ENCODE data around the gene HPSE2. TPM values are rescaled to one million over a fixed set of nuclear protein-coding genes. Genes with fewer than 3 reads are reported as not detected.

Gene HPSE2
- total RNA-seq, 1 donor from 2014 or later = under 0.01 TPM

DNA sequence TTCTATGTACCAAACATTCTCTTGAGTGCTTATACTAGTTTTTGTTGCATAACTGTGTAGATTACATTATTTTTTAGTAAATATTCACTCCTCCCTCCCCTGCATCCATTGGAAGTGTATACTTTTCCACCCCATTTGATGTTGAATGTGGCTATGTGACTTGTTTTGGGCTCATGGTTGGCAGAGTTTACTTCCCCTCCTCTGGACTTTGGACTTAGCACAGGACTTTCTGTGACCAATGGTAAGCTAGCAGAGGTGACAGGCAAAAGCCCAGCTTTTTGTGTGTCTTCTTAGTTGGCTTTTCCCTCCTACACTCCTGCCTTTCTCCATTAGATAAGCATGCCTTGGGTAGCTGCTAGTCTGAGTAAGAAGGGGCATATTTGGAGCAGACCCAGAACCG, 353.9 kb downstream of the HPSE2 start:
- Histone ChIP-seq H3K27ac (ENCODE audit: low read depth, low read length) (no peak overlapping the region), H3K9ac (ENCODE audit: low read depth in 1 of 3, low read length in 3 of 3) (no peak overlapping the region), H3K4me3 (ENCODE audit: low read length in 3 of 3) (no peak overlapping the region), H3K27me3 (ENCODE audit: control insufficient read depth in 3 of 3, insufficient read depth in 3 of 3, low read length in 3 of 3) (no peaks in the 10 kb centered on the region), H3K36me3 (ENCODE audit: control insufficient read depth in 3 of 3, insufficient read depth in 3 of 3, low read length in 3 of 3) (no peaks in the 10 kb centered on the region), H3K9me3 (ENCODE audit: control insufficient read depth in 3 of 3, low read length in 3 of 3) (no peaks in the 10 kb centered on the region), H3K4me1 (ENCODE audit: control insufficient read depth in 3 of 3, insufficient read depth in 3 of 3, low read length in 3 of 3) (no peaks in the 10 kb centered on the region)

DNA sequence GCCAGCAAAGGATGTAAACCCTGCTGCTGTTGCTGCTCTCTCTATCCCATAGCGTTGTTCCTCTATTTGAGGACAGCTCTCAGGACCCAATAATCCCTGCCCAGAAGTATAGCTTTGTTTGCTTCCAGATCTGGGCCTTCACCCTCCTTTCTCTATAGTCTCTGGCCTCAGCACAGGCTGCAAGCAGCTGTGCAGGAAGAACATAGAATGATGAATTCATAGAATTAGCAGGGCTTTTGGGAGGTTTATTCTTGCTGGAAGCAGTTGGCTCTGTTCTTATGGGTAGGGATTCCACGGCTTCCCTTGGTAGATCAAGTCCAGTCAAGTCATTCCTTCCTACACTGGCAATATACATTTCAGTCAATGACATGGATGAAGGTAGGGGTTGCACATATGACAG, 354.7 kb downstream of the HPSE2 start:
- Histone ChIP-seq H3K9ac (ENCODE audit: low read depth in 1 of 3, low read length in 3 of 3) (no peak overlapping the region), H3K27ac (ENCODE audit: low read depth, low read length) (no peak overlapping the region), H3K4me1 (ENCODE audit: control insufficient read depth in 3 of 3, insufficient read depth in 3 of 3, low read length in 3 of 3) (no peaks in the 10 kb centered on the region), H3K4me3 (ENCODE audit: low read length in 3 of 3) (no peak overlapping the region), H3K9me3 (ENCODE audit: control insufficient read depth in 3 of 3, low read length in 3 of 3) (no peaks in the 10 kb centered on the region), H3K27me3 (ENCODE audit: control insufficient read depth in 3 of 3, insufficient read depth in 3 of 3, low read length in 3 of 3) (no peaks in the 10 kb centered on the region), H3K36me3 (ENCODE audit: control insufficient read depth in 3 of 3, insufficient read depth in 3 of 3, low read length in 3 of 3) (no peaks in the 10 kb centered on the region)

GRCh38 chr10:98878921-98879320, 356.7 kb downstream of the HPSE2 start:
- Histone ChIP-seq H3K9ac (ENCODE audit: low read depth in 1 of 3, low read length in 3 of 3) (no peak overlapping the region), H3K4me3 (ENCODE audit: low read length in 3 of 3) (no peak overlapping the region), H3K27ac (ENCODE audit: low read depth, low read length) (no peak overlapping the region), H3K9me3 (ENCODE audit: control insufficient read depth in 3 of 3, low read length in 3 of 3) (no peaks in the 10 kb centered on the region), H3K27me3 (ENCODE audit: control insufficient read depth in 3 of 3, insufficient read depth in 3 of 3, low read length in 3 of 3) (no peaks in the 10 kb centered on the region), H3K36me3 (ENCODE audit: control insufficient read depth in 3 of 3, insufficient read depth in 3 of 3, low read length in 3 of 3) (no peaks in the 10 kb centered on the region), H3K4me1 (ENCODE audit: control insufficient read depth in 3 of 3, insufficient read depth in 3 of 3, low read length in 3 of 3) (no peaks in the 10 kb centered on the region)

- Histone ChIP-seq H3K4me1 (ENCODE audit: control insufficient read depth in 3 of 3, insufficient read depth in 3 of 3, low read length in 3 of 3) (no peaks in the 10 kb centered on the region), H3K9ac (ENCODE audit: low read depth in 1 of 3, low read length in 3 of 3) (no peak overlapping the region), H3K9me3 (ENCODE audit: control insufficient read depth in 3 of 3, low read length in 3 of 3) (no peaks in the 10 kb centered on the region), H3K27ac (ENCODE audit: low read depth, low read length) (no peak overlapping the region), H3K4me3 (ENCODE audit: low read length in 3 of 3) (no peak overlapping the region), H3K36me3 (ENCODE audit: control insufficient read depth in 3 of 3, insufficient read depth in 3 of 3, low read length in 3 of 3) (no peaks in the 10 kb centered on the region), H3K27me3 (ENCODE audit: control insufficient read depth in 3 of 3, insufficient read depth in 3 of 3, low read length in 3 of 3) (no peaks in the 10 kb centered on the region)
Measured at GRCh38 chr10:98878418-98878817, 357.2 kb downstream of the HPSE2 start.

GRCh38 chr10:98861962-98862361, 373.7 kb downstream of the HPSE2 start:
- H3K27ac ChIP-seq (ENCODE audit: low read depth, low read length) = no peak overlapping the region
- H3K36me3 ChIP-seq (ENCODE audit: control insufficient read depth in 3 of 3, insufficient read depth in 3 of 3, low read length in 3 of 3) = no peaks in the 10 kb centered on the region
- H3K27me3 ChIP-seq (ENCODE audit: control insufficient read depth in 3 of 3, insufficient read depth in 3 of 3, low read length in 3 of 3) = no peaks in the 10 kb centered on the region
- no peaks in the 10 kb centered on the region for H3K9me3 ChIP-seq (ENCODE audit: control insufficient read depth in 3 of 3, low read length in 3 of 3)
- no peak overlapping the region for H3K4me3 ChIP-seq (ENCODE audit: low read length in 3 of 3)
- H3K4me1 ChIP-seq (ENCODE audit: control insufficient read depth in 3 of 3, insufficient read depth in 3 of 3, low read length in 3 of 3) = no peaks in the 10 kb centered on the region
- H3K9ac ChIP-seq (ENCODE audit: low read depth in 1 of 3, low read length in 3 of 3) = no peak overlapping the region

DNA sequence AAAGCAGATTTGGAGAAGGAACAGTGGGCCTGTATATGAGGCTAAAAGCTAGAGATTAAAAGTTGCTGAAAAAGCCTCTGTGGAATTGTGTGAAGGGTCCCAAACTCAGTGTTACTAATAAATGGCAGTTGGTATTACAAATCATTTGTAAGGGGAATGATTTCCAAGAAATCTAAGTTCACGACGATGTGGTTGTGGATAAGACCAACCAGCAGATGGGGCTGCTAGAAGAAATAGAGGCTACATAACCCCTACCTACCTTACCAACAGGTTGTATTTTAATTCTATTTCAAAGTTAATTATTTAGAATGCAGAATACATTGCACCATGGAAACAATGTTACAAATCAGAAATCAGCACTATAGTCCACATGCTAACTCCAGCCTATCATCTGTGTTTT, 377.1 kb downstream of the HPSE2 start:
- Histone ChIP-seq H3K27ac (ENCODE audit: low read depth, low read length) (no peak overlapping the region), H3K36me3 (ENCODE audit: control insufficient read depth in 3 of 3, insufficient read depth in 3 of 3, low read length in 3 of 3) (no peaks in the 10 kb centered on the region), H3K4me1 (ENCODE audit: control insufficient read depth in 3 of 3, insufficient read depth in 3 of 3, low read length in 3 of 3) (no peaks in the 10 kb centered on the region), H3K9ac (ENCODE audit: low read depth in 1 of 3, low read length in 3 of 3) (no peak overlapping the region), H3K4me3 (ENCODE audit: low read length in 3 of 3) (no peak overlapping the region), H3K9me3 (ENCODE audit: control insufficient read depth in 3 of 3, low read length in 3 of 3) (no peaks in the 10 kb centered on the region), H3K27me3 (ENCODE audit: control insufficient read depth in 3 of 3, insufficient read depth in 3 of 3, low read length in 3 of 3) (no peaks in the 10 kb centered on the region)

GRCh38 chr10:98855403-98856189, 380.1 kb downstream of the HPSE2 start:
- no peak overlapping the region for H3K9ac ChIP-seq (ENCODE audit: low read depth in 1 of 3, low read length in 3 of 3)
- no peaks in the 10 kb centered on the region for H3K27me3 ChIP-seq (ENCODE audit: control insufficient read depth in 3 of 3, insufficient read depth in 3 of 3, low read length in 3 of 3)
- no peaks in the 10 kb centered on the region for H3K9me3 ChIP-seq (ENCODE audit: control insufficient read depth in 3 of 3, low read length in 3 of 3)
- no peaks in the 10 kb centered on the region for H3K4me1 ChIP-seq (ENCODE audit: control insufficient read depth in 3 of 3, insufficient read depth in 3 of 3, low read length in 3 of 3)
- no peak overlapping the region for H3K27ac ChIP-seq (ENCODE audit: low read depth, low read length)
- no peaks in the 10 kb centered on the region for H3K36me3 ChIP-seq (ENCODE audit: control insufficient read depth in 3 of 3, insufficient read depth in 3 of 3, low read length in 3 of 3)
- H3K4me3 ChIP-seq (ENCODE audit: low read length in 3 of 3) = no peak overlapping the region

DNA sequence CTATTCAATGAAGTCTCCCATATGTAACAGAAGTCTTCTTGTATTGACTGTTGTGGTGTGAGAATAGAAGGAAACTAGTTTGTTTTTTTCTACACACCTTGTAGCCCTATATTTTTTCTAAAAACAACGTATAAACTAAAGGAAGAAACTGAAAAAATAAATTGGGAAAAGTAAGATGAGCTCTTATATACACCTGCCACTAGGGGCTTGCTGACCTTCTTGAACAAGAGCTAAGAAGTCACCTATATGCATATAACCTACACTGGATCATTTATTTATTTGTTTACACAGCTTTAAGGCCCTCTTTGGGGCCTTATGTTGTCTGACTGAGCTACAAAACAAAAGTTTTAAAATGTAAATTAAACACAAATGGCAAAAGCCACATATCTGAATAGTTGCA, 383.0 kb downstream of the HPSE2 start:
- H3K27me3 ChIP-seq (ENCODE audit: control insufficient read depth in 3 of 3, insufficient read depth in 3 of 3, low read length in 3 of 3) = no peaks in the 10 kb centered on the region
- no peak overlapping the region for H3K27ac ChIP-seq (ENCODE audit: low read depth, low read length)
- no peaks in the 10 kb centered on the region for H3K4me1 ChIP-seq (ENCODE audit: control insufficient read depth in 3 of 3, insufficient read depth in 3 of 3, low read length in 3 of 3)
- H3K9ac ChIP-seq (ENCODE audit: low read depth in 1 of 3, low read length in 3 of 3) = no peak overlapping the region
- no peaks in the 10 kb centered on the region for H3K36me3 ChIP-seq (ENCODE audit: control insufficient read depth in 3 of 3, insufficient read depth in 3 of 3, low read length in 3 of 3)
- H3K4me3 ChIP-seq (ENCODE audit: low read length in 3 of 3) = no peak overlapping the region
- no peaks in the 10 kb centered on the region for H3K9me3 ChIP-seq (ENCODE audit: control insufficient read depth in 3 of 3, low read length in 3 of 3)

GRCh38 chr10:98848361-98848760, 387.3 kb downstream of the HPSE2 start:
- H3K9ac ChIP-seq (ENCODE audit: low read depth in 1 of 3, low read length in 3 of 3) = no peak overlapping the region
- H3K27me3 ChIP-seq (ENCODE audit: control insufficient read depth in 3 of 3, insufficient read depth in 3 of 3, low read length in 3 of 3) = no peaks in the 10 kb centered on the region
- no peaks in the 10 kb centered on the region for H3K4me1 ChIP-seq (ENCODE audit: control insufficient read depth in 3 of 3, insufficient read depth in 3 of 3, low read length in 3 of 3)
- no peaks in the 10 kb centered on the region for H3K9me3 ChIP-seq (ENCODE audit: control insufficient read depth in 3 of 3, low read length in 3 of 3)
- no peak overlapping the region for H3K4me3 ChIP-seq (ENCODE audit: low read length in 3 of 3)
- H3K27ac ChIP-seq (ENCODE audit: low read depth, low read length) = no peak overlapping the region
- no peaks in the 10 kb centered on the region for H3K36me3 ChIP-seq (ENCODE audit: control insufficient read depth in 3 of 3, insufficient read depth in 3 of 3, low read length in 3 of 3)

- no peaks in the 10 kb centered on the region for H3K4me1 ChIP-seq (ENCODE audit: control insufficient read depth in 3 of 3, insufficient read depth in 3 of 3, low read length in 3 of 3)
- no peak overlapping the region for H3K9ac ChIP-seq (ENCODE audit: low read depth in 1 of 3, low read length in 3 of 3)
- no peaks in the 10 kb centered on the region for H3K36me3 ChIP-seq (ENCODE audit: control insufficient read depth in 3 of 3, insufficient read depth in 3 of 3, low read length in 3 of 3)
- H3K4me3 ChIP-seq (ENCODE audit: low read length in 3 of 3) = no peak overlapping the region
- no peaks in the 10 kb centered on the region for H3K27me3 ChIP-seq (ENCODE audit: control insufficient read depth in 3 of 3, insufficient read depth in 3 of 3, low read length in 3 of 3)
- no peak overlapping the region for H3K27ac ChIP-seq (ENCODE audit: low read depth, low read length)
- H3K9me3 ChIP-seq (ENCODE audit: control insufficient read depth in 3 of 3, low read length in 3 of 3) = no peaks in the 10 kb centered on the region
Measured at GRCh38 chr10:98846787-98847186, 388.9 kb downstream of the HPSE2 start.
